Mammary epithelial cell (primary cell): Measurements from ENCODE around the gene WDR74.

Experiments
- CTCF ChIP-seq, 2 donors: IDR thresholded peaks in 1 of 2; conservative IDR thresholded peaks in 1 of 2; 2 replicates each; pipeline ENCODE4 v1.5.1; 2011 to 2012; ENCODE audit warnings: inconsistent platforms in 2 of 2, low read length in 2 of 2, mild to moderate bottlenecking in 2 of 2, control low read depth in 1 of 2, low read depth in 1 of 2; ENCODE audit not compliant: insufficient read depth in 1 of 2; ENCODE audit errors: extremely low read depth in 1 of 2
- EZH2 ChIP-seq: IDR thresholded peaks from 2 replicates; pipeline ENCODE4 v1.6.1; 2012; ENCODE audit warnings: low read length, inconsistent platforms, borderline replicate concordance

- no peak for TF ChIP-seq CTCF (conservative IDR thresholded peaks at IDR 0.05 in 1 of 2, IDR thresholded peaks at IDR 0.05 in 1 of 2; ENCODE audit: extremely low read depth in 1 of 2, insufficient read depth in 1 of 2, low read depth in 1 of 2, low read length in 2 of 2)
- no peak for TF ChIP-seq EZH2
Observed at GRCh38 chr11:62883673-62884072, 44.3 kb upstream of the WDR74 start.
